ENCODE measurements around the gene ODAM. TPM values are rescaled to one million over a fixed set of nuclear protein-coding genes. Genes with fewer than 3 reads are reported as not detected.

ODAM gene
- total RNA-seq, 1 experiment from 2014 or later: not detected

GRCh38 chr4:70181864-70182263 lies 13.7 kb upstream of the ODAM start:
- CTCF ChIA-PET: no interaction called here

GRCh38 chr4:70182517-70183167 lies 12.9 kb upstream of the ODAM start:
- ChIA-PET CTCF (no interaction called here), POLR2A (no interaction called here)
- Histone ChIP-seq H3K4me3 (ENCODE audit: low read depth in 2 of 2, low read length in 2 of 2) (no peak overlapping the region), H3K27ac (ENCODE audit: low read length) (no peak overlapping the region), H3K9me3 (ENCODE audit: control insufficient read depth, insufficient read depth, low read depth, low read length) (no peaks in the 10 kb centered on the region), H3K4me1 (ENCODE audit: control insufficient read depth, insufficient read depth, low read length) (no peaks in the 10 kb centered on the region), H3K27me3 (ENCODE audit: control insufficient read depth, insufficient read depth, low read length) (no peaks in the 10 kb centered on the region), H3K36me3 (ENCODE audit: control insufficient read depth, insufficient read depth, low read length) (no peaks in the 10 kb centered on the region)
- no peak for DNase-seq (ENCODE audit: low read depth, low spot score)
- in situ Hi-C loops (cut with HindIII; ENCODE audit: low pct_unique_long_range_greater_than_20kb, low sequenced_read_pairs): no loop called here
- no peak for ATAC-seq
- BruUV-seq (replicated peaks): no TSS peak
- TF ChIP-seq POLR2AphosphoS5 (IDR thresholded peaks at IDR 0.05; ENCODE audit: low read depth, low read length) (no peak), REST (IDR thresholded peaks at IDR 0.05; ENCODE audit: insufficient read depth in 1 of 2, low read depth in 2 of 2, low read length in 1 of 2) (no peak), CTCF (IDR thresholded peaks at IDR 0.05) (no peak), SIN3A (IDR thresholded peaks at IDR 0.05; ENCODE audit: borderline replicate concordance, insufficient read depth, low read depth, low read length) (no peak), TCF7L2 (IDR thresholded peaks at IDR 0.05; ENCODE audit: low read depth, low read length) (no peak)
- intact Hi-C loops (cut with micrococcal nuclease; ENCODE audit: unreplicated experiment): loop anchor here (5.0 to 10.0 kb wide), 3 partner anchors 285 to 488 kb away; no protein-coding TSS in a partner anchor

More at GRCh38 chr4:70181864-70182263, 13.7 kb upstream of the ODAM start:
- no peaks in the 10 kb centered on the region for H3K9me3 ChIP-seq (ENCODE audit: control insufficient read depth, insufficient read depth, low read depth, low read length)
- H3K27me3 ChIP-seq (ENCODE audit: control insufficient read depth, insufficient read depth, low read length): no peaks in the 10 kb centered on the region
- DNase-seq (ENCODE audit: low read depth, low spot score) (no peak), ATAC-seq (no peak)
- no peaks in the 10 kb centered on the region for H3K36me3 ChIP-seq (ENCODE audit: control insufficient read depth, insufficient read depth, low read length)
- H3K27ac ChIP-seq (ENCODE audit: low read length): no peak overlapping the region
- TF ChIP-seq CTCF (IDR thresholded peaks at IDR 0.05) (no peak), SIN3A (IDR thresholded peaks at IDR 0.05; ENCODE audit: borderline replicate concordance, insufficient read depth, low read depth, low read length) (no peak), REST (IDR thresholded peaks at IDR 0.05; ENCODE audit: insufficient read depth in 1 of 2, low read depth in 2 of 2, low read length in 1 of 2) (no peak), TCF7L2 (IDR thresholded peaks at IDR 0.05; ENCODE audit: low read depth, low read length) (no peak), POLR2AphosphoS5 (IDR thresholded peaks at IDR 0.05; ENCODE audit: low read depth, low read length) (no peak)
- no peaks in the 10 kb centered on the region for H3K4me1 ChIP-seq (ENCODE audit: control insufficient read depth, insufficient read depth, low read length)
- POLR2A ChIA-PET: no interaction called here
- in situ Hi-C loops (cut with HindIII; ENCODE audit: low pct_unique_long_range_greater_than_20kb, low sequenced_read_pairs) (no loop called here), intact Hi-C loops (cut with micrococcal nuclease; ENCODE audit: unreplicated experiment) (loop anchor here (5.0 to 10.0 kb wide), 3 partner anchors 285 to 487 kb away; no protein-coding TSS in a partner anchor)
- no peak overlapping the region for H3K4me3 ChIP-seq (ENCODE audit: low read depth in 2 of 2, low read length in 2 of 2)
- BruUV-seq (replicated peaks): no TSS peak

Data from Panc1 (cell line).